ENCODE results near the gene SLC2A9. TPM values are rescaled to one million over a fixed set of nuclear protein-coding genes. Genes with fewer than 3 reads are reported as not detected.

The SLC2A9 gene
- total RNA-seq, 1 donor from 2014 or later = 10.4 TPM

DNA sequence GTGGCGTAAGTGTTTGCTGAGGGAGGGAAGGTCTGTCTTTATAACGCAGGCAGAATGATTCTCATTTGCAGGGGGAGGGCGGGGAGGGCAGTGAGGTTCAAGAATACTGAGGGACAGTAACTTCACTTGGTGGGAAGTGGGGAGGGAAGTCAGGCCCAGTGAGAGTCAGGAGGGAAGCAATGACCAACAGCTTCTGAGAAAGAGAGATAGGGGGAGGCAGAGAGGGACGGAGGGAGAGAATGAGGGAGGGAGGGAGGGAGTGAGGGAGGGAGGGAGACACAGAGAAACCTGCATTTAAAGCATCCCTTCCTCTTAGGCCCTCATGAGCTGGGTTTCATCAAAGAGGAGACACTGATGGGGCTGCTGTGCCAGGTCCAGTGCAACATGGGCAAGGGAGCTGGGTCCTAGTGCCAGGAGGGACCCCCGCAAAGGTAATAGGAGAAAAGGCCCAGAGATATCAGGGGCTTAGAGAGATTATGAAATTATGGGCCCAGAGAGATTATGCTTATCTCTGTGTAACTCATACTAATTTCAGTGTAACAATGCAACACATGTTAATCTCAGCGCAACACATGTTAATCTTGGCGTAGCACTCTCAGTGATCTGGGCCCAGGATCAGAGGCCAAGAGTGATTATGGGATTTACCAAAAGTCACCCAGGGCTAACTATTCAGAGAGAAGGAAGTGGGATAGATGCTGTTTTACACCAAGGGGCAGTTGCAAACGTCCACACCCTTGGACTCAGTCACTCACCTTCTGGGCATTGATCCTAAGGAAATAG lies 127.8 kb downstream of the SLC2A9 start:
- DNase-seq (ENCODE audit: low spot score) = no peak

DNA sequence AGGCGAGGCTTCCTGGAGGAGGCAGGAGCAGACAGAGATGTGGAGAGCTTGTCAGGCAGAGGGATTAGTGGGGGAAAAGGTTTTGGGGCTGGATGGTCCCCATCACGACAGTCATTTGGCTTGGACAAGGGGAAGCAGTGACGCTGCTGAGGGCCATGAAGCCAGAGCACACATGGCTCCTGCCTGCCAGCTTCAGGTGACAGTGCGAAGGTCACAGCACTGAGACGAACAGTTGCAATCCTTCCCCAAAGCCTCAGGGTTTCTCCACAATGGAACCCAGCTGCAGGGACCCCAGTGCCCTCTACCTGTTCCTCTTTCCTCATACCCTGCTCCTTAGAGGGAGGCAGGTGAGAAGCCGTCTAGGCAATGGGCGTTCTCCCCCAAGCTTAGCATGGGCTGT lies 129.6 kb downstream of the SLC2A9 start:
- DNase-seq (ENCODE audit: low spot score) = no peak

DNA sequence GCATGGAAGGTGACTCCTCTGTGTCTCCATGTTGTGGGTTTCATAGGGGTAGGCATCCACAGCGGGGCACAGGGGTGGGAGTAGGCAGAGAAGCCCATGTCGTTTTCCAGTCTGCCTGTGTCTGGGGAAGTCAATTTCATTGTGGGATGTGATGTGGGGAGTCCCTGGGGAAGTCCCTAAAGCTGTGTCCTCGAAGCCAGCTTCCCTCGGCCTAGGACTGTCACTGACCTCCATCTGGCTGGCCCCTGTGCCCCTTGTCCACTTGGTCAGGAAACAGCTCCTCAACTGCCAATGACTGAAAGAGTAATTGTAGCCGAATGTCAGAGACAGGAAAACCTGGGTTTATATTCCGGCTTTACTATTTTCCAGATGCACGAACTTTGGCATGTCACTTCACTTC lies 130.2 kb downstream of the SLC2A9 start:
- DNase-seq (ENCODE audit: low spot score) = no peak

DNA sequence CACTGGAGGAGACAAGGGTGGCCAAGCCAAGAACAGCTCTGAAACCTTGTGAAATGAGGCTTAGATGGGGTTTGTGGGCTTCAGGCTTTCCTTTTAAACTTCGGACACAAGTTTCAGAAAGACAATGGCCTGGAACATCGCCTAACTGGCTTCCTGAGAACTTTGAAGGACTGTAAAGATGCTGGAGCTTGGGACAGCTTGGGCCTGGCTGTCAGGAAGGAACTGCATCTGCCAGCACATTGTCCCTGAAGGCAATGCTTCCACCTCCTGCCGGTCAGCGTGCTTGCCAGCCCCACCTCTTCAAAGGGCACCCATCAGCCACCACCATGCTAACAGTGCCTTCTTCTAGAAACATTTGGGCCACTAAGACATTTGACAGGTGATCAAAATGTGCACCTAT lies 132.0 kb downstream of the SLC2A9 start:
- no peak for DNase-seq (ENCODE audit: low spot score)

DNA sequence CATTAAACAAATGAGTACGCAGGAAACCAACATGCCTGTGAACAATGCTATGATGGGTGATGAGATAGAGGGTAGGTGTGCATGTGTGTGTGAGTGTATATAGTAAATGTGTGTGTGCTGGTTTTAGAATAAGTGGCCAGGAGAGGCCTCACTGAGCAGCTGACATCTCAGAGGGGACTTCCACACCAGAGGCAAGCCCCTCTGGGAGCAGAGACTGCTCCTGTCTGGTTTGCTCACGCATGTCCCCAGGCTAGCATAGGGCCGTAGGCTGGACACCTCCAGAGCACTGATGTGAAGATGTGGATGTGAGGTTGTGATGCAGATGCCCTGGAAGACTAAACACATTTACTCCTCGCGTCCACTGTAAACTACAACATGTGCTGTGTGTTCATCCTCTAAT lies 135.3 kb downstream of the SLC2A9 start:
- no peak for DNase-seq (ENCODE audit: low spot score)

DNA sequence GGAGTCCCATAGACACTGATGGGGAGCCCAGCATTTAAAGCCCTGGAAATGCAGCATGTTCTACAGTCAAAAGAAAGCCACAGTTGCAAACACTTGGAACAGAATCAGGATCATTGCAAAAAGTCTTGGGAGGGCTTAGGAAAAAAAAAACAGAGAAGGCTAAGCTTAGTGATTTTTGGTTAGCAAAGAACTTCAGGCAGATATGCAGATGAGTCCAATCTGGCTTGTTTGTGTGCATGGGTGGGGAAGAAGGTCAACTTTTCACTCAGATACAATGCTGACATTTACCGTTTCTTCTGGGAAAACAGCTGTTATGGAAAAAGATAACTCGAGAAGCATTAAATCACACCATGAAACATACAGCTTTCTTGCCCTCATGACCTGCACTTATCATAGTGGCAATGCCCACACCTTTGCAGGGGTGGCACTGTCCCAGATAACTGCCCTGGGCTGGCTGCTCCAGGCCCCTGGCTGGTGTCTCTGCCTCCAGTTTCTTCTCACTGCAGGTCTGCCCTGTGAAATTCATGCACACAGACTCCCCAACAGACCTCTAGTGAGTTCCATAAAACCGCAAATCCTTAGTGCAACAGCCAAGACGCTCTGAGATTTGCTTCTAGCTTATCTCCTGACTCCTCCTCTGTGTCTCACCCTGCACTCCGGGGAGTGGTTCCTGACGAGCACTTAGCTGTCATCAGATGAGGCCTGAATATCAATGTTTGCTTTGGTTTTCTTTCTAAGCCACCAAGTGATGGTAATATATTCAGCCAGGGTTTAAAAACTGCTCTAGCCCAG lies 140.7 kb downstream of the SLC2A9 start:
- DNase-seq (ENCODE audit: low spot score) = no peak

DNA sequence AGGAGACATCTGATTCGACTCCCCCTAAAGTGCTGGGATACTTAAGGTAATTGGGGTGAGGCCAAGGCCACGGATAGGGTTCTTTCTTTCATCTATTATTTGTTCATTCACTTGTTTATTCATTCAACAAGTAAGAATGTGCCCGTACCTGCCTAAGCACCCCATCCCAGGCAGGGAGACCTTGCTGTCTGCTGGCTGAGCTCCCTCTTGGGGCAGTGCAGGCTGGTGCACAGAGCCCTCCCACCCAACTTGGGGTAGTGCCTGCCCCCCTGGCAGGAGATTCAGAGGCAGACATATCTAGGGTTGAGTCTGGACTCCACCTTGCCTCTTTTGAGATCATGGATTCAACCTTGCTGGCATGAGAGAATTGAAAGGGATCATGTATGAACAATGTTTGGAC lies 144.2 kb downstream of the SLC2A9 start:
- DNase-seq (ENCODE audit: low spot score) = no peak

DNA sequence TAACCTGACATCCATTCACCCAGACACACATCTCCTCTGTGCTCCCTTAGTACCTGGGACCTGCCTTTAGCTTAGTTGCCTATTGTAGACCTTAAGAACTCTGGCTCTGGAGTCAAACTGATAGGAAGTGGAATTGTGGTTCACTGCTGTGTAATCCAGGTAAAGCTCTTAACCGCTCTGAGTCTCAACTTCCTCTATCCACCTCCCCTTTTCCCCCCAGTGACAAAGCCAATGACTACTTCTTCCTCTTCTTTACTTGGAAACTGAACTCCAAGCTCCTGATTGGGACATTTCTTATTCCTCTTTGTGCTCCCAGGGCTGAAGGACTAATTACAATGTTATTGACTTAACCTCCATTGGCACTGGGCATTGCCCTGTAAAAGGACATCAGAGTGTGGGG lies 145.8 kb downstream of the SLC2A9 start:
- no peak for DNase-seq (ENCODE audit: low spot score)

DNA sequence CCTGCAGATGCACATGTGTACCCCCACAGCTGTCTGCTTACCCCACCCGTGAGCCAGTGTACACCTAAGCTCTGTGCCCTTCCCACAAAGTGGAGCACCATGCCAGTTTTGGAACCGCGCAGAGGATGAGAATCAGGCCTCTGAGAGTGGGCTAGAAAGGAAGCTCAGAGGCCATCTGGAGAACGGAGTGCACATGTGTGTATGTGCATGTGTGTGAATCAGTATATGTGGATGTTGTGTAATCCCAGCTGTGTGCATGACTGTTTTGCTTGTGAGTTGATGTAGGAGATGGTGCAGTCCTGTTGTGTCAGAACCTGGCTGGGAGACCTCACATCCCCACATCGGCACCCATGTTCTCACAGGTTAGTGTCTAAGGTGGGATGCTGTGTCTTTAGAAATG lies 146.9 kb downstream of the SLC2A9 start:
- no peak for DNase-seq (ENCODE audit: low spot score)

DNA sequence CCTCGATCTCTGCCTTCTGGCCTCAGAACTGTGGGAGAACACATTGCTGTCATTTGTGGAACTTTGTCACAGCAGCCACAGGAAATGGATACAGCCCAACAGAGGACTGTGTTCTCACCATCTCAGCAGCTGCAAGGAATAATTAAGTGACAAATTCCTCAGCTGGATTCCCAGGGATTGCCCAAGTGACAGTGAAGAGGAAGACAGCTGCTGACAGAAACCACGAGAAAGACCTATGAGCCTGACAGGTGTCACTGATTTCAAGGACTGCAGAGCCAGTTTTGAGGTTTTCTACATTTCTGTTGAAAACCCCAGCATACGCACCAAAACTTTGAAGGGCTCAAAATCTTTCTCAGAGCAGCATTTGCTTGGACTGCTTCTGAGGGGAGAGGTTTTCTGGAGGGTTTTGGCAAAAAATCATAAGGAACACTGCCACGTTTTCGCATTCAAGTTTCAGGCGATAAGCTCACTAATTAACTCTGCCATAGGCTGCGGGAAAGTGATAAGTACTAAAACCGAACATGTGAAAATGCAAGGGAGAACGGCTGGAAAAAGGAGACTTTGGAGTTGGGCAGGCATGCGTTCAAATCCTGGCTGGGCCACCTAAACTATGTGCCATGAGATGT lies 151.0 kb downstream of the SLC2A9 start:
- no peak for DNase-seq (ENCODE audit: low spot score)

DNA sequence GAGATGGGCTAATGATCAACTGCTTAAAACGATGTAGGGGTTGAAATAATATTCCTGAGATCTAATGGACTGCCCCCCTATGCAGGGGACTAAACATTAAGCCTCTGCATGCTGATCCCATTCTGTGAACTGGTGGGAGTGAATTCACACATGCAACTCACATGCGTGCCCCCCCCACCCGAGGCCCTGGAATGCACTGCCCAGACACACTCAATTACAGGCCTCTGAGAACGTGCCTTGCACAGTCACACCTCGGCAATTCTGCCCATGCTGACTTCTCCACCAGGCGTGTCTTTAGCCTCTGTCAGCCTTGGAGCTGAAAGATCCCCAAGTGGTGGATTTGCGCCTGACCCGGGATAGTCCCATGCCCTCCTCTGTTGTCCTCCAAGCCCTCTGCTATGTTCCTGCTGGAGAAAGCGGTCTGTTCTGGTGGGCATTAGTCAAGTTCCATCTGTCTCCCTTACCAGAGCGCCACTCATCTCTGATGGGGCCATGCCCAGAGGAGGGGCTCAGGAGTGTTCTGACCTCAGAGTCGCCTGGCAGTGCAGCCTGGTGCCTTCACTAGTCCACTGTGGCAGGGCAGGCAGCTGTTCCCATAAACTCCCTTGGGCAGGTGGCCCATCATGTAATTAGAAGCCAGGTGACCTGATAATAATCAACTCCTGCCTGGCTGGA lies 153.4 kb downstream of the SLC2A9 start:
- DNase-seq (ENCODE audit: low spot score) = no peak

DNA sequence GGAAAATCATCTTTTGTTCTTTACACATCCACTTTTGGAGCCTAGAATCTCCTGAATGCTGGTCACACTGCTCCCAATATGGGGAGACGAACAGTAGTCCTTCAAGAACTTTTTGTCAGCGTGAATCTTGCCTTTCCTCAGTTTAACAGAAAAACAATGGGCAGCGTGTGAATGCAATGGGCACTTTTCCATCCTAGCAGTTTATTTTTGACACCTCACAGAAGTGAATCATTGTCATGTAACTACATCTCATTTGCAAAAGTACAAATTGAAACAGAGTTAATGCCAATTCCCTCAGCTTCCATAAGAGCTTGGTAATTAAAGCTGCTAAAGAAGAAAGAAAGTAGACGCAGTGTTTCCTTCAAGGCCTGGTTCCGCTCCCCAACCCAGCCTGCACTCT lies 154.4 kb downstream of the SLC2A9 start:
- no peak for DNase-seq (ENCODE audit: low spot score)

DNA sequence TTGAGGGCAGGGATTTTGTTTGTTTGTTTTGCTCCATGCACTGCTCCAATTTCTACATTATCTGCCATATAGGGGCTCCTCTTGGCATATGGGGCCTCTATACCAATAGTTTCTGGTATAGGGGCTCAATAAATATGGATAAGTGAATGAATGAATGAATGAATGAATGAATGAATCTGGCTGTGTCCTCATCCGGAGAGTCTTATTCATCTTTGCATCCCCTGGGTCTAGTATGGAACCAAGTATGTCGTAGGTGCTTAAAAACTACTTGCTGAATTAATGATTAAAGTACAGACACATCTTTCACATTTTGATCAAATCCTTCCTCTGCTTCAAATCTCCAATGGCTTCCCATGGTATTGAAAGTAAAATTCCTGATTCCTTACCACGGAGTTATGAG lies 159.7 kb downstream of the SLC2A9 start:
- DNase-seq (ENCODE audit: low spot score) = no peak

DNA sequence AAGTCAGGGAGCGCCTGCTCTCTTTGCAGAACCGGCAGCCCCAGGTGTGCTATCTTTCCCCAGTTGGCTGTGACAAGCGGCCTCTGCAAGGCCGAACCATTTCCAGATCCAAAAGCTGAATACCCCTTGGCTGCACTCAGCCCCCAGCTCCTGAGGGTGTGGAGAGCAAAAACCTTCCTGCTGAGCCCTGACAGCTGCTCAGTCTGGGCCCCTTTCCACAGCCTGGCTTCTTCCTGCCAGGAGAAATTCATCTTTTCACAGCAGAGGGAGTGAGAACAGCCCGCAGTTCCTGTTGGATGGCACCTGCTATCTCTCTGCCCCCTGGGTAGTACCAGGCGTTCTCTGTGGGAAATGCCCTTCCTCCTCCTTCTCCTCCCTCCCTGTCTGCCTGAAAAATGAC lies 161.5 kb downstream of the SLC2A9 start:
- DNase-seq (ENCODE audit: low spot score) = no peak

DNA sequence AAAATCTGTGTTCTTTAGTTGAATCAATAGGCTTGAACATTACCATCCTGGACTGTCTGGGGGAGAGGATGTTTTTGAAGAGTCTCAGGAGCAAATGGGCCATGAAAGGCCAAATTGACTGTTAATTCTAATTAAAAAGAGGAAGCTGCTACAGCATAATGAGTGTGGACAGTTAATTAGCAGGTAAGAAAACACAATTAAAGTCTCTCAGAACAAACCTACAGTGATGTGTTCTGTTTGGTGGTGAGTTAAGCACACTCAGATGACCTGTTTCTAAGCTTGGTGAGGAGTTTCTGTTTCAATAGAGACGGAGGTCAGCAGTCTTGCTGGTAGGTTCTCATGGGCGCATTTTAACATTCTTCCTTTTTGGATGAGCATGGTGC lies 171.8 kb downstream of the SLC2A9 start:
- DNase-seq (ENCODE audit: low spot score) = no peak

DNA sequence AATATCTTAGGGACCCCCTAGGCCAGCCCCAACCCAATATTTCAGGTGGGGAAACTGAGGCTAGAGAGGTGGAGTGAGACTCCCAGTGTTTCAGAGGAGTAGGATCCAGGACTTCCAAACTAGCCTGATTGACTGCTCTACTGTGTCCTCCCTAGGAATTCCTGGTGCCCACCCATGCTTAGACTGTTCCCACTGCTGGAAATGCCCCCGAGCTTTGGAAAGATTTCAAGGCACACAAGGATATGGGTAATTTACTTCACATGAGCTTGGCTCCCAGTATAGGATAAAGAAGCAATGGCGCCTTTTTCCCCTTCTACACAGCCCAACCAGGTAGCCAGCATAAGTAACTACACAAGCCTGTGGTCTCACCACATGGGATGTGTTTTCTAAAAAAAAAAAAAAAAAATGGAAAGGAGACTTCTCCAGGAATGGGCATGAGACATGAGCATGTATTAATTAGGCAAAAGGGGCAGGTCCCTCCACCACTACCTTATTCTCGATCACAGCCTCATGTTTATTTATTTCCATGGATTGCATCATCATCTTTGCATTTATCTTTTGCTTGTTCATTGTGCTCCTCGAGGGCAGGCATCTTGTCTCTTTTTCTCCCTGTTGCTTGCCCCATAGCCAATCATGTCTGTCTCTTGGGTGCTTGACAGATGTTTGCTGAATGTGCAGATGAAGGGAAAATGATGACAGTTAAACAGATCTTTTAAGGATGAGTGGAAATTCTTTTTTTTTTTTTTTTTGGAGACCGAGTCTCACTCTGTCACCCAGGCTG lies 173.1 kb downstream of the SLC2A9 start:
- DNase-seq (ENCODE audit: low spot score) = no peak

DNA sequence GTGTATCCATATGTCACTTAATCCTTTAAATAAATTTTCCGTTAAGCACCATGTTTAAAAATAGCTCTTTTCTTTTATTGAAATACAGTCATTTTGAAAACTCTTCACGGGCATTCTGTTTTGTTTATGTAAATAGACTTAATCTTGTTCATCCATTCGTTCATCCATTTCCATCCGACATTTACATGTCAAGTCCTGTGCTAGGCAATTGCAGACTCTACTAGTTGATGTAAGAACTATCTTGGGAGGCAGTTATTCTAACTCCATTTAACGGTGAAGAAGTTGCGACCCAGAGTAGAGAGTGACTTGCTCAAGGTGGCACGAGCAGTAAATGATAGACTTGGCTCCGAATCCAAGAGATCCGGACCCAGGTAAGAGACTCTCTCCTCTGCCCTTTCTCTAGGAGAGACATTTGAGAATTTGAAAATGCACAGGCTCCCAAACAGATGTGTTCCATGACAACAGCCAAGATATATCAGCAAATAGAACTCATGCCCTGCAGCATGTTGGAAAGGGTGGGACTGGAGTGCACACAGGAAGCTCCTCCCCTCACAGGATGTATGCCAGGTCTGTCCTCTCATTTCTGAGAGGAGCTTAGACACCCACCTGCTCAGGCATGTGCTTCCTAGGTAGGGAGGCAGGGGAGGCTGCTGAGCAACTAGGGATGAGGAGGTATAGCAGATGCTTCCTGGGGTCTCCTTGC lies 175.4 kb downstream of the SLC2A9 start:
- no peak for DNase-seq (ENCODE audit: low spot score)

DNA sequence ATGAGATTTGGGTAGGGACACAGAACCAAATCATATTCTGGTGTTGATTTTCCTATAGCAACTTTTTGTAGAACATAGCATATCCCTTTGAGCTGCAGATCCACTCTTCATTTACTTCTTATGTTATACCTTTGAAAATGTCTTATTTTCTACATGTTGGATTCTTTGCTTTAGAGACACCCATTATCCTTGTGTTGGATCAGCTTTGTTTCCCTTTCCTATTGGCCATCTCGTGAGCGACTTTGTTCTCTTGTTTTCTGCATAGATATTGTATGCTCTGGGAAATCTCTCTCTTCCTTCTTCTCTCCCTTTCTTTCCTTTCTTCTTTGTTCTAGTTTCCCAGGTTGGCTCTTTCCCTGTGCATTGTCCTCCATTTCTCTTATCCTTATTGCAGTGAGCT lies 180.2 kb downstream of the SLC2A9 start:
- DNase-seq (ENCODE audit: low spot score) = no peak

DNA sequence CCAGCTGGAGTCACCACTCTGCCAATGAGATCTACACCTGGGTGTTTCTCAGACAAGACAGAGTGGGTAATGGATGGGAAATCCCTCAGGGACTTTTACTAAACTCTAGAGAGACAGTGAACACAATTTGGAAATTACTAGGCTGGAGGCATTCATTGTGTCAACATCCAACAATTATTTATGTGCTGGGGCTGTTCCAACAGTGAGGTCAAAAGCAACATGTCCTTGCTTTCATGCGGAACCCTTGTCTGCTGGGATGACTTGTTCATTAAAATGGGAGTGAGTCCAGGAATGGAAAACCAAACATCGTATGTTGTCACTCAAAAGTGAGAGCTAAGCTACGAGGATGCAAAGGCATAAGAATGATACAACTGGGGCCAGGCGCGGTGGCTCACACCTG lies 185.9 kb downstream of the SLC2A9 start:
- DNase-seq (ENCODE audit: low spot score) = no peak

DNA sequence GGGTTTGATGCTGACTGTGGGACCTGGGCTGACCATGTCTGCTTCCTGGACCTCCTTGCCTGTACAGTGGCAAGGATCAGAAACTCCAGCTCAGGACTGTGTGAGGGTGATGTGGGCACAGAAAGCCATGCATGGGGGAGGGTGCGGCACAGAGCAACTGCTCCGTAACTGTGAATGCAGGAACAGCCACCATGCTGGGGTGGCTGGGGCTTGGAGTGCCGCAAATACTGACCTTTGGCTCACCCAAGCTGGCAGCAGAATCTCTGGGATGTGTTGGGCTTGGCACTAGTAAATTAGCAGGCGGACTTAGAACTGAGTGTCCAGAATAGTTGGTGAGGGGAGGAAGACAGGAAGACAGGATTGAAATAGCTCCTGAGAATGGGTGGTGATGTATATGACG lies 187.9 kb downstream of the SLC2A9 start:
- no peak for DNase-seq (ENCODE audit: low spot score)

DNA sequence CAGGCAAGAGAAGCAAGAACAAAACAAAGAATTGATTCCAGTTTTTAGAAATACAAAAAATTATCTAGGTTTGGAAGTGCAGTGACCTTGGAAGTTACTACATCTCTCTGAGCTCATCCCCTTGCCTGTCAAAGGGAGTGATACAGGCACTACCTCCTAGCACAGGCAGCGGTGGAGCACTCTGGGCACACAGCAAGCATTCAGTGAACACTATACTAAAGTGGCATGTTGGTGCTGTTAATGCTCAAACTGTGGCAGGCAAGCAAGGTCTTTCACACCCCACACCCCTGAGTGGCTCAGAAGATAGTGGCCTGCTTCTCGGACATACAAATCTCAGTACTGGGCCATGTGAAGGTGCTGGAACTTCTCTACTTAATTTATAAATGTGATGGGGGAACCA lies 188.7 kb downstream of the SLC2A9 start:
- DNase-seq (ENCODE audit: low spot score) = no peak

All from mucosa of gallbladder (tissue), 1 donor.